T-helper 2 cell treated with Interferon-gamma antibody and Interleukin-4, amounts not matched to agents 5 μg/mL and 100 μg/mL, for 36 hours (primary cell): ENCODE results near the gene RIMBP2.

Experiments used
- DNase-seq: peaks from one replicate; pipeline ENCODE4 v3.0.0; 2021; ENCODE audit warnings: low spot score
- H3K27ac Mint-ChIP-seq: one replicate; pipeline ENCODE4 v1.8.0; 2021; ENCODE audit warnings: mild to moderate bottlenecking, mixed read lengths
- H3K27me3 Mint-ChIP-seq: one replicate; pipeline ENCODE4 v1.8.0; 2021; ENCODE audit warnings: low read depth, mixed read lengths
- H3K36me3 Mint-ChIP-seq: one replicate; pipeline ENCODE4 v1.8.0; 2021; ENCODE audit warnings: low read depth, mixed read lengths
- H3K4me1 Mint-ChIP-seq: one replicate; pipeline ENCODE4 v1.8.0; 2021; ENCODE audit warnings: low read depth, mixed read lengths
- H3K4me3 Mint-ChIP-seq: one replicate; pipeline ENCODE4 v1.8.0; 2022; ENCODE audit warnings: mild to moderate bottlenecking, moderate library complexity, mixed read lengths
- H3K9me3 Mint-ChIP-seq: one replicate; pipeline ENCODE4 v1.8.0; 2021; ENCODE audit warnings: mixed read lengths

RIMBP2 gene

DNA sequence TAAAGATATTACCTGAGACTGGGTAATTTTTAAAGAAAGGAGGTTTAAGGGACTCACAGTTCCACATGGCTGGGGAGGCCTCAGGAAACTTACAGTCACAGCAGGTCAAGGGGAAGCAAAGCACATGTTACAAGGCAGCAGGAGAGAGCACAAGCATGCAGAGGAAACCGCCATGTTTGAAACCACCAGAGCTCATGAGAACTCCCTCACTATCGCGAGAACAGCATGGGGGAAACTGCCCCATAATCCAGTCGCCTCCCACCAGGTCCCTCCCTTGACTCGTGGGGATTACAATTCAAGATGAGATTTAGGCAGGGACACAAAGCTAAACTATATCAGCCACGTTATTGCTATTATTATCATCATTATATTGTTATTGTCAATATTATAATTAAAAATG, 138.7 kb downstream of the RIMBP2 start:
- DNase-seq = no peak
- Mint-ChIP-seq H3K4me3 (no peak overlapping the region), H3K9me3 (no peaks in the 10 kb centered on the region), H3K27ac (no peak overlapping the region), H3K4me1 (no peaks in the 10 kb centered on the region), H3K36me3 (no peaks in the 10 kb centered on the region), H3K27me3 (no peaks in the 10 kb centered on the region)

GRCh38 chr12:130576371-130576816, 139.7 kb downstream of the RIMBP2 start:
- H3K27ac Mint-ChIP-seq = no peak overlapping the region
- no peak overlapping the region for H3K4me3 Mint-ChIP-seq
- no peaks in the 10 kb centered on the region for H3K4me1 Mint-ChIP-seq
- DNase-seq = no peak
- H3K9me3 Mint-ChIP-seq = no peaks in the 10 kb centered on the region
- no peaks in the 10 kb centered on the region for H3K36me3 Mint-ChIP-seq
- H3K27me3 Mint-ChIP-seq = no peaks in the 10 kb centered on the region

- no peaks in the 10 kb centered on the region for H3K9me3 Mint-ChIP-seq
- no peak overlapping the region for H3K27ac Mint-ChIP-seq
Measured at GRCh38 chr12:130574402-130574801, 141.7 kb downstream of the RIMBP2 start.

GRCh38 chr12:130573766-130574165, 142.3 kb downstream of the RIMBP2 start:
- H3K27me3 Mint-ChIP-seq = no peaks in the 10 kb centered on the region
- H3K27ac Mint-ChIP-seq = no peak overlapping the region
- H3K9me3 Mint-ChIP-seq = no peaks in the 10 kb centered on the region
- H3K4me1 Mint-ChIP-seq = no peaks in the 10 kb centered on the region
- H3K4me3 Mint-ChIP-seq = no peak overlapping the region
- no peaks in the 10 kb centered on the region for H3K36me3 Mint-ChIP-seq
- no peak for DNase-seq

More at GRCh38 chr12:130574402-130574801, 141.7 kb downstream of the RIMBP2 start:
- no peaks in the 10 kb centered on the region for H3K36me3 Mint-ChIP-seq
- no peak for DNase-seq
- no peak overlapping the region for H3K4me3 Mint-ChIP-seq
- H3K27me3 Mint-ChIP-seq = no peaks in the 10 kb centered on the region
- no peaks in the 10 kb centered on the region for H3K4me1 Mint-ChIP-seq

GRCh38 chr12:130573235-130573634, 142.9 kb downstream of the RIMBP2 start:
- Mint-ChIP-seq H3K4me1 (no peaks in the 10 kb centered on the region), H3K36me3 (no peaks in the 10 kb centered on the region), H3K27ac (no peak overlapping the region), H3K4me3 (no peak overlapping the region), H3K9me3 (no peaks in the 10 kb centered on the region), H3K27me3 (no peaks in the 10 kb centered on the region)
- DNase-seq = no peak

GRCh38 chr12:130572553-130572952, 143.5 kb downstream of the RIMBP2 start:
- Mint-ChIP-seq H3K27me3 (no peaks in the 10 kb centered on the region), H3K36me3 (no peaks in the 10 kb centered on the region)
- DNase-seq = no peak

GRCh38 chr12:130571734-130572133, 144.4 kb downstream of the RIMBP2 start:
- peaks cover 4% of the 10 kb centered on the region for H3K9me3 Mint-ChIP-seq
- H3K4me3 Mint-ChIP-seq = no peak overlapping the region
- no peaks in the 10 kb centered on the region for H3K36me3 Mint-ChIP-seq
- no peak overlapping the region for H3K27ac Mint-ChIP-seq
- no peaks in the 10 kb centered on the region for H3K4me1 Mint-ChIP-seq
- H3K27me3 Mint-ChIP-seq = no peaks in the 10 kb centered on the region
- no peak for DNase-seq

More at GRCh38 chr12:130572553-130572952, 143.5 kb downstream of the RIMBP2 start:
- Mint-ChIP-seq H3K27ac (no peak overlapping the region), H3K9me3 (no peaks in the 10 kb centered on the region), H3K4me3 (no peak overlapping the region), H3K4me1 (no peaks in the 10 kb centered on the region)

- Mint-ChIP-seq H3K4me1 (no peaks in the 10 kb centered on the region), H3K36me3 (no peaks in the 10 kb centered on the region)
Measured at GRCh38 chr12:130571089-130571488, 145.0 kb downstream of the RIMBP2 start.

GRCh38 chr12:130569521-130569920, 146.6 kb downstream of the RIMBP2 start:
- DNase-seq = no peak
- no peaks in the 10 kb centered on the region for H3K36me3 Mint-ChIP-seq
- no peak overlapping the region for H3K27ac Mint-ChIP-seq
- H3K4me1 Mint-ChIP-seq = no peaks in the 10 kb centered on the region
- H3K27me3 Mint-ChIP-seq = no peaks in the 10 kb centered on the region
- no peak overlapping the region for H3K4me3 Mint-ChIP-seq
- peaks cover 18% of the 10 kb centered on the region for H3K9me3 Mint-ChIP-seq

More at GRCh38 chr12:130571089-130571488, 145.0 kb downstream of the RIMBP2 start:
- Mint-ChIP-seq H3K27me3 (no peaks in the 10 kb centered on the region), H3K27ac (no peak overlapping the region), H3K9me3 (peaks cover 8% of the 10 kb centered on the region), H3K4me3 (no peak overlapping the region)
- no peak for DNase-seq

DNA sequence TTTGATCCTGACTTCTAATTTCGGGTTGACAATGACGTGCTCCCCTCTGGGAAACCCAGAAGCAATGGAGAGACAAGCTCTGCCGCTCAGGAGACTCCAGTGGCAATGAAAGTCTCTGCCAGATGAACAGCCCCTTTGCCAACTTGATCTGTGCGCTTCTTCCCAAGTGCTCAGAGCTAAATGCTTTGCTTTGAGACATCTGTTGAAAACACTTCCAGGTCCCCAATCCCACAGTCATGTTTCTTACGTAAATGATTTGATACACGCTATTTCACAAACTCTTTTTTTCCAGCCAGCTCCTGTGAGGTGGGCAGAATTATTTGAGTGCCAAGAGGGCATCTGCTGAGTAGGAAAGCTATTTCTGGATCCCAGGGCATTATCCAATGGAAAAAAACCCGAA, 147.6 kb downstream of the RIMBP2 start:
- Mint-ChIP-seq H3K9me3 (peaks cover 24% of the 10 kb centered on the region), H3K4me3 (no peak overlapping the region), H3K27ac (no peak overlapping the region), H3K4me1 (no peaks in the 10 kb centered on the region), H3K27me3 (no peaks in the 10 kb centered on the region), H3K36me3 (no peaks in the 10 kb centered on the region)
- DNase-seq = no peak

GRCh38 chr12:130568041-130568440, 148.1 kb downstream of the RIMBP2 start:
- peaks cover 24% of the 10 kb centered on the region for H3K9me3 Mint-ChIP-seq
- DNase-seq = no peak

GRCh38 chr12:130566446-130567155, 149.5 kb downstream of the RIMBP2 start:
- DNase-seq = no peak
- H3K27ac Mint-ChIP-seq = no peak overlapping the region
- H3K27me3 Mint-ChIP-seq = no peaks in the 10 kb centered on the region
- H3K9me3 Mint-ChIP-seq = peaks cover 24% of the 10 kb centered on the region
- H3K4me1 Mint-ChIP-seq = no peaks in the 10 kb centered on the region
- no peak overlapping the region for H3K4me3 Mint-ChIP-seq
- H3K36me3 Mint-ChIP-seq = no peaks in the 10 kb centered on the region

More at GRCh38 chr12:130568041-130568440, 148.1 kb downstream of the RIMBP2 start:
- no peak overlapping the region for H3K4me3 Mint-ChIP-seq
- H3K4me1 Mint-ChIP-seq = no peaks in the 10 kb centered on the region
- no peaks in the 10 kb centered on the region for H3K27me3 Mint-ChIP-seq
- H3K27ac Mint-ChIP-seq = no peak overlapping the region
- H3K36me3 Mint-ChIP-seq = no peaks in the 10 kb centered on the region

GRCh38 chr12:130565189-130565588, 150.9 kb downstream of the RIMBP2 start:
- Mint-ChIP-seq H3K36me3 (no peaks in the 10 kb centered on the region), H3K4me3 (no peak overlapping the region), H3K27me3 (no peaks in the 10 kb centered on the region), H3K27ac (no peak overlapping the region), H3K9me3 (peaks cover 24% of the 10 kb centered on the region), H3K4me1 (no peaks in the 10 kb centered on the region)
- DNase-seq = no peak

- H3K36me3 Mint-ChIP-seq = no peaks in the 10 kb centered on the region
- no peak for DNase-seq
- H3K4me3 Mint-ChIP-seq = no peak overlapping the region
- H3K9me3 Mint-ChIP-seq = peaks cover 24% of the 10 kb centered on the region
- no peak overlapping the region for H3K27ac Mint-ChIP-seq
- no peaks in the 10 kb centered on the region for H3K4me1 Mint-ChIP-seq
- H3K27me3 Mint-ChIP-seq = no peaks in the 10 kb centered on the region
Measured at GRCh38 chr12:130563323-130563722, 152.8 kb downstream of the RIMBP2 start.

DNA sequence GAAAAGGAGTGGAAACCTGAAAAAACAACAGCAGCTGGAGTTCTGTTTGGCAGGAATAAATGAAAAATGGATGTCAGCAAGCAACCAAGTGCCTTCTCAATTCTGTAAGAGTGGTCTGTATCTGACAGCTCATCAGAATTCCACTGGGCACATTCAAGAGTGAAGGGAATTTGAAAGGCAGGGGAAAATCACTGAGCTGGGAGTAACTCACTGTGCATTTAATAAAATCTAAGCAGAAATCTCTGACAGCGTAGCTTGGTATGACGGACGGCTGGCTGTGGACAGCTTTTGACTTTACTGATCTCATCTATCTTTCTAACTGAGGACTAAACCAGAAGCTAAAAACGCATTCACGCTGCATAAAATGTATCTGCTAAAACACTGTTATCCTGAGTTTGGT, 153.4 kb downstream of the RIMBP2 start:
- H3K27me3 Mint-ChIP-seq = no peaks in the 10 kb centered on the region
- H3K4me1 Mint-ChIP-seq = no peaks in the 10 kb centered on the region
- no peak overlapping the region for H3K4me3 Mint-ChIP-seq
- no peaks in the 10 kb centered on the region for H3K36me3 Mint-ChIP-seq
- no peak overlapping the region for H3K27ac Mint-ChIP-seq
- H3K9me3 Mint-ChIP-seq = peaks cover 24% of the 10 kb centered on the region
- DNase-seq = no peak
